Activated CD4-positive, alpha-beta T cell treated with anti-CD3 and anti-CD28 coated beads, Interleukin-2, amount 50 U/mL, for 16 hours (primary cell): ENCODE data around the gene PRSS56.

ENCODE experiments used
- DNase-seq: peaks from one replicate; pipeline ENCODE4 v3.0.0-alpha.2; 2020

Gene PRSS56

DNA sequence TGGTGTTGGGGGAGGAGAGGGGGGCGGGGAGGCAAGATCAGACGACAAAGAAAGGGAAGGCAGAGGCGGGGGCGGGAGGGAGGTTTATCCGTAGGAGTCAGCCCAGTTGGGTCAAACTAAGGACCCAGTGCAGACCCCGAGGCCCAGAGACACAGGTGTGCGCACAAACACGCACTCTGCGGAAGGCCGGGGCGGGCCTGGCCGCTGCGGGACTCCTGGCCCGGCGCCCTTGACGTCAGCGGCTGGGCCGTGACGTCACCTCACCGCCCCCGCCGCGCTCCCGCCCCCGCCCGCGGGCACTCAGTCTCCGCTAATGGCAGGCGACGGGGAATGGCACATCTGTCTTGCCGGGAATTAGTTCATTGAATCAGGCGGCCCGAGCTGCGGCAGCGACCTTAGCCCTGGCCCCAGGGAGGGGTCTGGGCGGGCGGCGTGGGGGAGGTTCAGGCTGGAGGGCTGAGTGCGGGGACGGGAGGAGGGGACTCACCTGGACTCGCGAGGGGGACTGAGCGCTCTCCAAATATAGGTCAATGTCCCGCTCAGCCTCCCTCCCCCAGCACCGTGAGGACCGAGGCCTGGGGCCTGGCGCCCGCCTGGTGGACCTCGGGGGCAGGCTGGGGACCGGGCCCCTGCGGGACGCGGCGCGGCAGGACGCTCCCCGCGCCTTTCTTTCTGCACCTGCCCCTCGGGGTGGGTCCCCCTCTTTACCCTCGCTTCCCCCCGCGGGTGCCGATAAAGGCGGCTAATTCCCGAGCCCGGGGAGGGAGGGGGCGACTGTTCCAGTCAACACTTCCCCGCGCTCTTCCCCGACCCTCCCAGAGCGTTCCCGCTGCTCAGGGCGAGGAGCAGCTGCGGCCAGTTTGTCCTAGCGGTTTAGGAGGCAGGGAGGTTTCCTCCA, 17.0 kb upstream of the PRSS56 start:
- no peak for DNase-seq

- DNase-seq = no peak
Measured at GRCh38 chr2:232503809-232504323, 16.3 kb upstream of the PRSS56 start.

DNA sequence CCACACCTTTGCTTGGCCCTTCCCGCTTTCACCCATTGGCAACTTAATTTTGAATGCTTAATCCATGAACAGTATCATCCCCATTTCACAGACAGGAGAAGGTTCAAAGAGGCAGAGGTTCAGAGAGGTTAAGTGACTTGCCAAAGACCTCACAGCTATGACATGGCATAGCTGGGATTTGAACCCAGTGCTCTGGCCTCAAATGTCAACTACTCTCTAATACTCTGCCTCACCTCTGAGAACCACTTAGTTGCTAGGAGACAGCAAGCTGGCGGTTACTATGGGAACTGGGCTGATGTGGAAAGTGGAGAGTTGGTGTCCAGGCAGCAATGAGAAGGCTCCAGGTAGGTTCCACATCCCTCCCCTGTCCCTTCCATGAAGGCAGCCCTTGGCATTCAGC, 15.8 kb upstream of the PRSS56 start:
- DNase-seq = no peak

DNA sequence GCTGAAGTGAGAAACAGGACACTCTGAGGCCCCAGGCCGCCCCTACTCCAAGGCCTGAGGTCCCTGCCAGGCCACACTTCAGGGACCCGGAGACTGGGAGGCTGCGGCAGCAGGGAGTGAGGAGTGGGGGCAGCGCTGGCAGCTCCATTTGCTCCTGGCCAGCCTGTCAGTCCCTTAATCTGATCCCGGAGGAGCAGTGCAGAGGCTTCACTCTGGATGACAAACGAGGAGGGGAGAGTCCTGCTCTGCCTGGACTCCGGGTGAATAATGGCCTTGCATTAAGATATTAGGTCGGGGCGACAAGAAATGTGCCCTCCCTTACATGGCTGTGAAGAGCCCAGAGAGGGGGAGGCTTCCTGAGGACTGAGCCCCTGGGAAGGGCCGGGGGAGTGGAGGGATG, 14.3 kb upstream of the PRSS56 start:
- DNase-seq = no peak

DNA sequence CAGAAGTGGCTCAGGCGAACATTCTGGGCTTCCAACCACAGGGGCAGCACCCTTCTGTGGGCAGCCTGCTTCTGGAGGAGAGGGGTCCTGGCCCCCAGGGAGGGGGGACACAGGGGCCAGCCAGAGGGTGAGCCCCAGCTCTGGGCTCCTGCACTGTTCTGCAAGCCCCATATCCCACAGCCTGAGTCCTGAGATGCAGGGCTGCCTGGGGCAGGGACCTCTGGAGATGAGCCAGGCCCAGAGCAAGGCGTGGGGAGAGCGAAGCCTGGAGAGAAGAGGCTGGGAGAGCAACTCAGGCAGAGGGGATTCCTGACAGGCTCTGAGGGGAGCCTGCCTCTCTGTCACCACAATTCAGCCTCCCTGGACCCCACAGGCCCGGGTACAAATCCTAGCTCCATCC, 13.5 kb upstream of the PRSS56 start:
- no peak for DNase-seq

DNA sequence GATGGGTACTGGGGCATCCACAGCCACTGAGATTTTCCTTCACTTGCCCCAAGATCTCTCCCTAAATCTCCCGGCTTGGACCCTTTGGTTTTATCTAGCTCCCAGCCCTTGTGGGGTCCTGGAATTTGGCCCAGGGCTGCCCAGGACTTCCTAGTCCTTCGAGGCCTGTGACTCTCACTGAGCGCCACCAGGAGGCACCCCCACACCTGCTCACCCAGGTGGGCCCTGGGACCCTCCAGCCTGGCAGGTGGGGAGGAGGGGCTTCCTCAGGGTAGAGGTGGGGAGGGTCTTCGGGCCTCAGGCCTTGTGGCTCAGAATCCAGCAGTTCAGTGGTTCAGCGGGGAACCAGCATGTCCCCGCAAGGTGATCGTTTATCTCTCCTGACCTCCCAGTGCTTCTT, 11.9 kb upstream of the PRSS56 start:
- DNase-seq = no peak

GRCh38 chr2:232511336-232511890, 8.8 kb upstream of the PRSS56 start:
- no peak for DNase-seq

GRCh38 chr2:232512602-232513001, 7.6 kb upstream of the PRSS56 start:
- no peak for DNase-seq

DNA sequence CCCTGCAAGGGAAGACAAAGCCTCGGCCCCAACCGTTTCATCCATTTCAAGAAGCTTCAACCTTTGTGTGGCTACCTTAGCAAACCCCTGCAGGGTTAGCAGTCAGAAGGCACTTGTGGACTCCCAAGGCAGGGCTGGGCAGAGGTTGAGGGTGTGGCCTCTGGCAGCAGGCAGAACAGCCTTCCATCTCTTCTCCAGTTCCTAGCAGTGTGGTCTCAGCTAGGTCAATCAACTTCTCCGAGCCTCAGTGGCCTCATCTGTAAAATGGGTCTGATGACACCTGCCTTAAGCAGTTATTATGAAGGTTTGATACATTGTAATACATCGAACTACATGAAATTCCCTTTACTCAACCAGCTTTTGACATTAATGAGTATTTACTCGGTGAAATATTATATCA, 6.8 kb upstream of the PRSS56 start:
- DNase-seq = no peak

DNA sequence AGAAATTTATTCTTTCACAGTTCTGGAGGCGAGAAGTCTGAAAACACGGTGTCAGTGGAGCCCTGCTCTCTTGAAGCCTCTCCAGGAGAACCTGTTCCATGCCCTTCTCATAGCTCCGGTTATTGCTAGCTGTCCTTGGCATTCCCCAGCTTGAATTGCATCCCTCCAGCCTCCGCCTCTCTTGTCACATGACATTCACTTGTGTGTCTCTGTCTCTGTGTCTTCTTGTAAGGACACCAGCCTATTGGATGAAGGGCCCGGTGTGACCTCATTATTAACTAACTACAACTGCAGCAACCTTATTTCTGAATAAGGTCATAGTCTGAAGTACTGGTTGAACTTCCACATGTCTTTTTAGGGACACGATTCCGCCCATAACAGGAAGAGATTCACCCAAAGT, 4.5 kb upstream of the PRSS56 start:
- no peak for DNase-seq

DNA sequence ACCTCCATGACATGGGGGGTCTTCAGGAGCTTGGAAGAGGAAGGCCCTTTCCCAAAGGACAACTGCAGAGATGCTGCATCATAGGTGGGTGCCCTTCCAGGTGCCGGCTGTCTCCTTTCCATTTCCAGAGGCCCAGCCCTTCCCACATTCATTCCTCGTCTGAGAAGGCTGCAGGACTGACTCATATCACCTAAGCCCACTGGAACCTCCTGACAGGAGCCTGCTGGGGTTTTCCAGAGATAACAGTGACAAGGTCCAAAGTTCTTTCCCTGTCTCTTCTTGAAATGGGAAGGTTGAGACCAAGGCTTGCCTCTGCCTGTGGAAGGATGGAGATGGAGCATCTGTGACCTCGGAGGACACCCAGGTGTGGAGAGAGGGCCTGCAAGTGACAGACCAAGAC, 3.6 kb upstream of the PRSS56 start:
- DNase-seq = no peak

- no peak for DNase-seq
Measured at GRCh38 chr2:232518844-232519243, 1.3 kb upstream of the PRSS56 start.

DNA sequence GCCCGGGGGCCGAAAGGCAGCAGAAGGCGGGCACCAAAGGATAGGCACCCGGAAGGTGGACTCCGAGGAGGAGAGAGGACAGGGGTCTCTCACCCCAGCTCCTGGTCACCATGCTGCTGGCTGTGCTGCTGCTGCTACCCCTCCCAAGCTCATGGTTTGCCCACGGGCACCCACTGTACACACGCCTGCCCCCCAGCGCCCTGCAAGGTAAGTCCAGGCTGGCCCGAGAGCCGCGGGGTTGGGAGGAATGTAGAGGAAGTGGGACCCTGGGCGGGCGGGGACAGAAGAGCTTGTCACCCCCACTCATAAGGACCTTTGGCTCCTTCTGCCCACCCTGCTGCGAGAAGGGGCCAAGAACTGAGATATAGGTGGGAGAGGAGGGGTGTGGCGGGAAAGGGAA, 301 bp downstream of the PRSS56 start:
- no peak for DNase-seq

GRCh38 chr2:232521098-232521497, 910 bp downstream of the PRSS56 start:
- DNase-seq = no peak

GRCh38 chr2:232521959-232522622, 1.9 kb downstream of the PRSS56 start:
- peak; percentile 54 for DNase-seq

DNA sequence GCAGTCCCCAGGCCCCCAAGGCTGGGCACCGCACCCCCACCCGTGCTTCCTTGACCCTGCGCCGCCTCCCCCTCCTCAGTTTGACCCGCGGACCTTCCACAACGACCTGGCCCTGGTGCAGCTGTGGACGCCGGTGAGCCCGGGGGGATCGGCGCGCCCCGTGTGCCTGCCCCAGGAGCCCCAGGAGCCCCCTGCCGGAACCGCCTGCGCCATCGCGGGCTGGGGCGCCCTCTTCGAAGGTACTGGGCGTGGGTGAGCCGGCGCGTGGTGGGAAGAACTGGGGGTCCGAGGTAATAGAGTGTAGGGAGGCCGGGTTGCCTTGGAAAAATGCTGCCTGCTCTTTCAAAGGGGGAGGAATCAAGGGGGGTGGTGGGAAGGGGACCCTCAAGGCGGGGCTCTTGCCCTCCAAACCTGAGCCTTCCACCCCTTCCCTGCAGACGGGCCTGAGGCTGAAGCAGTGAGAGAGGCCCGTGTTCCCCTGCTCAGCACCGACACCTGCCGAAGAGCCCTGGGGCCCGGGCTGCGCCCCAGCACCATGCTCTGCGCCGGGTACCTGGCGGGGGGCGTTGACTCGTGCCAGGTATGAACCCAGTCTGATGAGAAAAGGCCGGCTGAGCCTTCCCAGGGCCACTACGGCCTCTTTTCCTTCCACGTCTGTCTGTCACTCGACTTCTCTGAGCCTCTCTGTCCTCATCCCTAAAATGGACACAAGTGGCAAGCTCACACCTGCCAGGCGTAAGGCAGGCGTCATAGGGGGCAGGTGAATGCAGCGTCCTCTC, 2.6 kb downstream of the PRSS56 start:
- no peak for DNase-seq

GRCh38 chr2:232523402-232523681, 3.2 kb downstream of the PRSS56 start:
- DNase-seq = no peak

DNA sequence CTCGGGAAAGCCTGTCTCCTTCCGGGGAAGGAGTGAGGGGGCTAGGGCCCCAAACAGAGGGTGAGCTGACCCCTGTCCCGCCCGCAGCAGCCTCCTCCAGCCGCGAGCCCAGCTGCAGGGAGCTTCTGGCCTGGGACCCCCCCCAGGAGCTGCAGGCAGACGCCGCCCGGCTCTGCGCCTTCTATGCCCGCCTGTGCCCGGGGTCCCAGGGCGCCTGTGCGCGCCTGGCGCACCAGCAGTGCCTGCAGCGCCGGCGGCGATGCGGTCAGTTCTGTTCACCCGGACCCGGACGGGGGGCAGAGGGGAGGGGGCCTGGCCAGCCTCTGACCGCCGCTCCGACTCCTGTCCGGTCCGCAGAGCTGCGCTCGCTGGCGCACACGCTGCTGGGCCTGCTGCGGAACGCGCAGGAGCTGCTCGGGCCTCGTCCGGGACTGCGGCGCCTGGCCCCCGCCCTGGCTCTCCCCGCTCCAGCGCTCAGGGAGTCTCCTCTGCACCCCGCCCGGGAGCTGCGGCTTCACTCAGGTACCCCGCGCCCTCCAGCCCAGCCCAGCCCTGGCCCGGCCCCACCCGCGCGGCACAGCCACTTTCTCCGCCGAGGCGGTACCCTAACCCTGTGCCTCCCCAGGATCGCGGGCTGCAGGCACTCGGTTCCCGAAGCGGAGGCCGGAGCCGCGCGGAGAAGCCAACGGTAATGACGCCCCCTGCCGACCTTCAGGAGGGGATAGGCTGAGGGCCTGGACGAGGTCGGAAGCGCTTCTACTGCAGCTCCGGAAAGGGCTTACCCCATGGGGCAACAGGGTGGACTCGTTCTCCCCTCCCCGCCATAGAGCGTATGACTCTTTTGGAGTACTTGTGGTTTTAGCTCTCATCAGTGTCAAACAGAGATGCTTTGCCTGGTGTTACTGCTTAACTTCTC, 3.8 kb downstream of the PRSS56 start:
- DNase-seq = peak; percentile 42

GRCh38 chr2:232524771-232525170, 4.6 kb downstream of the PRSS56 start:
- no peak for DNase-seq

- no peak for DNase-seq
Measured at GRCh38 chr2:232525199-232525598, 5.0 kb downstream of the PRSS56 start.

DNA sequence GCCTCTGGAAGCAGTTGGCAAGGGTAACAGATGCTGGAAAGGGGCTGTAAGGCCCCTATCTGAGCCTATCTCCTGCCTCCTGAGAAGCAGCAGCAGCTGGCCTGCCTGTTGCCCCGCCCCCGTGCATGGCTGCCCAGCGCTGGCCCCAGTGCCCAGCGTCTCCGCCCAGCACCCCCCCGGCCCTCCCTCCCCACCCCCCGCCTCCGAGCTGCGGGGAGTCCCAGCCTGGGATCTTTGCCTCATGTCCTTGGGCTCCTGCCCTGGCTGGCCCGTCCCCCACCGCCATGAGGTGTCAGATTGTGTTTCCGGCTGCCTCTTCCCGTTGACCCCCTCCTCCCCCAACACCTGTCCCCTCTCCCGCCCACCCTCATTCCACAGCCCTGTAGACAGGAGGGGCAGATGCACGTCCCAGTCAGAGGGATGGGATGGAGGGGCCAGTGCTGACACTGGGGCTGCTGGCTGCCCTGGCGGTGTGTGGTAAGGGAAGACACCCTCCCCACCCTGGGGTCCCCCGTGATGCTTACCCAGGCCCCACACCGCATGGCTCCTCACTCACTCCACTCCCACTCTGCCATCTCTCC, 5.7 kb downstream of the PRSS56 start, which contains the start of gene CHRND:
CHRND (plus strand) TSS at position 370 of the 581 bp plus-strand sequence; CDS start at position 426, 56 bp downstream.
- no peak for DNase-seq
